Renal cortex interstitium (tissue), 11 donors: ENCODE data around the gene KIF19. TPM values are rescaled to one million over a fixed set of nuclear protein-coding genes. Genes with fewer than 3 reads are reported as not detected.

Source experiments
- DNase-seq, 11 donors: peaks; one replicate each; pipeline ENCODE4 v3.0.0-alpha.2; 2013; ENCODE audit warnings: low read depth in 9 of 11, low spot score in 4 of 11; ENCODE audit errors: extremely low read depth in 1 of 11
- polyA plus RNA-seq, 3 donors: library from polyadenylated mRNA; unstranded; fragments of 120-200 nt; gene quantifications; one replicate each; pipeline ENCODE4 v1.2.1, GENCODE V29; 2013; ENCODE audit not compliant: insufficient read length in 3 of 3

The KIF19 gene
- polyA plus RNA-seq, 3 donors: 0.30 to 0.79 (median 0.66) TPM

DNA sequence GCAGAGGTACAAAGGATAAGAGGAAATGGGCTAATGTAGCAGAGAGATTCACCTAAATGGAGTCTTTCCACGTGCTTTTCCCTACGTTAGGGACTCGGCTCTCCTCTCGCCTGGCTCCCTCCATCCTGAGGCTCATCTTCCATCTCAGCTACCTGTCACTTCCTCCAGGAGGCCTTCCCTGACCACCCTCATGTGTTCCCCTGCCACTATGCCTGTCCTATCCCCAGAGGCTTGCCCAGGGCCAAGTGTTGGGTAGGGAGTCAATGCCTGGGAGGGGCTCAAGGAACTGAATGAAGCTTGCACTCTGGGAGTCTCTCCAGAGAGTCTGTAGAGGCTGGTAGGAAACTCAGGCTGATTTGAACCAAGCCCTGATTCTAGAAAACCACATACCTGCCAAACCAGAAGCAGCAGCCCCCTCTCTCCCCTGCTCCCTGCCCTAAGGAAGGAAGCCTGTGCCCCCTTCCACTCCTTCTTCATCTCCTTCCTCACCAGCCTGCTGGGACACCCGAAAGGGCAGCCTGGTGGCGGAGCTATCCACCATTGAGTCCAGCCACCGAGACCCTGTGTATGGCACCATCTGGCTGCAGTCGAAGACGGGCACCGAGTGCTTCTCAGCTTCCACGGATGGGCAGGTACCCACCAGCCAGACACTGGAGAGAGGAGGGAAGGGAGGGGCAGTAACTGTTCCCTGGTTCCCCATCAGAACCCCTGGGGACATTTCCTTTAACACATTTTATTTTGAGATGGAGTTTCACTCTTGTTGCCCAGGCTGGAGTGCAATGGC, 26.6 kb upstream of the KIF19 start:
- DNase-seq: no peak

DNA sequence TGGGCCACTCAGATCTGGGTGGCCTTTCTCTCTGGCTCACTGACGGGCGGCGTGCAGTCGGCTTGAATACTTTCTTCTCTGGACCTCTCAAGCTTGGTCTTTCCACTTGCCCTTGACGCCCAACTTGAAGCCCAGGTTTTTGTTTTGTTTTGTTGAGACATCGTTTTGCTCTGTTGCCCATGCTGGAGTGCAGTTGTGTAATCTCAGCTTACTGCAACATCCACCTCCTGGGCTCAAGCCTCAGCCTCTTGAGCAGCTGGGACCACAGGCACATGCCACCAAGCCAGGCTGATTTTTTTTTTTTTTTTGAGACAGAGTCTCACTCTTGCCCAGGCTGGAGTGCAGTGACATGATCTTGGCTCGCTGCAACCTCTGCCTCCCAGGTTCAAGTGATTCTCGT, 22.7 kb upstream of the KIF19 start:
- DNase-seq: no peak

DNA sequence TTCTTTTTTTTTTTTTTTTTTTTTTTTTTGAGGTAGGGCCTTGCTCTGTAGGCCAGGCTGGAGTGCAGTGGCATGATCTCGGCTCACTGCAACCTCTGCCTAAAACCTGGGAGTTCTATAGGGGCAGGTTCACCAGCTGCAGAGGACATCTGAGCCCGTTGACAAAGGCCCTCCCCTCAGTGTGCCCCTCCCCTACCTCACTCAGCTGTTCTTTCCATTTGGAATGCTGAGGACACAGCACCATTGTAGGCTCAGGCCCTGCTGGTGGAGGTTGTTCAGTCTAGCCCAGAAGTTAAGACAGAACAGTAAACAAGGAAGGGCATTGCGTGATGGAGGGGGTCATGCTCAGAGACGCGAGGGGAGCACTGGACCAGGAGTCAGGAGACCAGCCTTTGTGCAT, 21.8 kb upstream of the KIF19 start:
- DNase-seq: no peak

DNA sequence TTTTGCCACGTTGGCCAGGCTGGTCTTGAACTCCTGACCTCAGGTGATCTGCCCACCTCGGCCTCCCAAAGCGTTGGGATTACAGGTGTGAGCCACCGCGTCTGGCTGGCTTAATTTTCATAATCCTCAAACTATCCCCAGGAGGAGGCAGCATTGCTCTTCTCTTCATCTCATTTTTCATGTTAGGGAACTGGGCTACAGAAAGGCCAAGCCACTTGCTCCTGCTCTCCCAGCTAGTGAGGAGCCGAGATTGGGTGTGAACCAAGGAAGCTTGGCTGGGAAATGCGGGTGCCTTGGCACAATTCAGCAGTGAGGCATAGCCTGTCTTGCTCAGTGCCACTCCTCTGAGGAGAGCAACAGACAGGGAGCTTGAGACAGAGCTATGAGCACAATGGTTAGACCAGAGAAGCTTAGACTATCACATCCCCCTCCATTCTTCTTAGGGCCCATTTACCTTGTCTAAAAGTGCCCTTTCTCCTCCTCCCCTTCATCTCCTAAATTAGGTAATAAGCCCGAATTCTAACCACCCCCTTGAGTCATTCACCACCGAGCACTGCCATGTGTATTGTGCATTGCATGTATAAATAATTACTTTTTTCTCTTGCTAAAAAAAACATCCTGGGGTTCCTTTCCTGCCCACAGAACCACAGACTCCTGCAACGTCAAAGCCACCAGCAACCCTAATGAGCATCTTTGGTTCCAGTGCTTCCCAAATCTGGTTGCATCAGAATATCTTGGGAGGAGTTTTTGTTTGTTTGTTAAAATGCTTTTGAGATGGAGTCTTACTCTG, 20.0 kb upstream of the KIF19 start:
- DNase-seq: no peak

DNA sequence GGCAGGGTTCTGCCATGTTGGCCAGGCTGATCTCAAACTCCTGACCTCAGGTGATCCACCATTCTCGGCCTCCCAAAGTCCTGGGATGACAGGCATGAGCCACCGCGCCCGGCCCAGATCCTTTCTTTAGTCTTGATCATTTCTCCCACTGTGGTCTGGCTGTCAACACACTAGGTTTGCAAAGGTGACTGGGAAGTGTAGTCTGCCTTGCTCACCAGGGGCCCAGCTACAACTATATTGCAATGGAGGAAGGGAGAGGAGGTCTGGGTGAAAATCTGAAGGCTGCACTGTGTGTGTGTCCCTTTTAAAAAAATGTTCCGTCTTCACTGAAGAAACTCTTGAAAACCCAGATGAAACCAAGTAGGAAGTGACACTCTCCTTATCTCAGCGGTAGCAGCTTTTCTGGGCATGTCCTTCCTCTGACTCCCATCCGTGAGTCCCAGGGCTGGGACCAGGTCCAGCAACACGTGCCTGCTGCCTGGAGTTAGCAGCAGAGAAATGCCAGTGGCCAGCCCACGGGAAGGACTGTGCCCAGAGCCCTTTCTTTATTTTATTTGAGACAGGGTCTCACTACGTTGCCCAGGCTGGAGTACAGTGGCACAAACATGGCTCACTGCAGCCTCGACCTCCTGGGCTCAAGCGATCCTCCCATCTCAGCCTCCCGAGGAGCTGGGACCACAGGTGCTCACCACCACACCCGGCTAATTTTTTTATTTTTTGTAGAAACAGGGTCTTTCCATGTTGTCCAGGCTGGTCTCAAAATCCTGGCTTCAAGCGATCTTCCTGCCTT, 17.8 kb upstream of the KIF19 start:
- no peak for DNase-seq

DNA sequence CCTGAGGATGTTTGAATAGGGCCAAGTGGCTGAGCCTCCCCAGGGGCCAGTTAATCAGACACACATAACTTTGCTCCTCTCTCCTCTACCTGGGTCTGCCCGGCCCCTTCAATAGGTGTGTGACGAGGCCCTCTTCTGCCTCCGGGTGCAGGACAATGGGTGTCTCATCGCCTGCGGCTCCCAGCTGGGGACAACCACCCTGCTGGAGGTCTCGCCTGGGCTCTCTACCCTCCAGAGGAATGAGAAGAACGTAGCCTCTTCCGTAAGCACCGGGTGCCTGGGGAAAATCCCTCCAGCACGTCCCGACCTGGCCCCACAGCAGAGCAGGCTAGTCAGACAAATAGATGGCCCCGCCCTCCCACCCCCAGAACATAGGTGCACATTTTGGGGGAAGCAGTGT, 16.1 kb upstream of the KIF19 start:
- DNase-seq: no peak

DNA sequence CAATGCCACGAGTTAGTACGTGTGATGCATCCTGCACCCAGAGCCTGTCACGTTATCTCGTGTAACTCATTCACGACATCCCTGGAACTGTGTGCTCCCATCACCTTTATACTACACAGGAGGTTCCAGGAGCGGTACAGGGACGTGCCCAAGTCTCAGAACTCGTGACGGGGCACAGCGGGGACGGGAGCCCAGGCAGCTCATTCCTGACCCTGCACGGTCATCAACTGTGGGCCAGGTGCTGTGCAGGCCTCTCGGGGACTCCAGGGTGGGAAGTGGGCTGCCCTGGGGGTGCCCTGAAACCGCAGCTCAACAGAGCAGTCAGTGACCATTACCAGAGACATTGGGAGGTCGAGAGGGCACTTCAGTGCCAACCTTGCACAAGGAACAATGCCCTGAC, 11.1 kb upstream of the KIF19 start:
- no peak for DNase-seq

DNA sequence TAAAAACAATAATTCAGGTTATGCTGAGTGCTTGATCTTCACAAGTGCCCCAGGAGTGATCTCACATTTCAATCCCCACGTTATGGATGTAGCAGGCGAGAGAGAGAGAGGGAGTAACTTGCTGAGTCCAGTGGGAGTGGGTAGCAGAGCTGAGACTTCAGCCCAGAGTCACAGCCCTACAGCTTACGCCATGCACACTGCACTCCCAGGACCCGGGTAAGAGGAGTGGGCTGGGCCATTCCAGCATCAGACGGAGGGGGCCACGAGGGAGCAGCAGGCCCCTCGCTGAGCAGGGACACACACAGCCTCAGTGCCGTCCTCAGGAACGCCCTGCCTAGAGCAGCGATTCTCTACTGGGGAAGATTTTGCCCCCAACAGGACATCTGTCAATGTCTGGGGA, 9.8 kb upstream of the KIF19 start:
- DNase-seq: no peak

DNA sequence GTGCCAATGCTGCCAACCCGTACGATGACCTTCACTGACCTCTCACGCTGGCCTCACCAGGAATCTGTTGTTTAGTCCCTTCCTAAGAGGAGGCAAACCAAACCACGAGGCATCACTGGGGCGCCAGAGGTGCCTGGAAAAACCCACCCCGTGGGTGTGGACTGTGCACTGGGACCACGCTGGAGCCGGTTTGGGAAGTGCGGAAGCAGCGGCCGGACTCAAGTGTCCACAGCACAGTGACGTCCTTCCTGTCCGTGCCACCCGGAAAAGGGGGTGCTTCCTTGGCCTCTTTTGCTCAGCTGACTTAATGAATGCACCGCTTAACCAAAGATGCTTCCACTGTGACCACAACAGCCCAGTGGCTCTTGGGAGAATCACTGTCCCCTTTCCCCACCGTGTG, 9.0 kb upstream of the KIF19 start:
- no peak for DNase-seq

DNA sequence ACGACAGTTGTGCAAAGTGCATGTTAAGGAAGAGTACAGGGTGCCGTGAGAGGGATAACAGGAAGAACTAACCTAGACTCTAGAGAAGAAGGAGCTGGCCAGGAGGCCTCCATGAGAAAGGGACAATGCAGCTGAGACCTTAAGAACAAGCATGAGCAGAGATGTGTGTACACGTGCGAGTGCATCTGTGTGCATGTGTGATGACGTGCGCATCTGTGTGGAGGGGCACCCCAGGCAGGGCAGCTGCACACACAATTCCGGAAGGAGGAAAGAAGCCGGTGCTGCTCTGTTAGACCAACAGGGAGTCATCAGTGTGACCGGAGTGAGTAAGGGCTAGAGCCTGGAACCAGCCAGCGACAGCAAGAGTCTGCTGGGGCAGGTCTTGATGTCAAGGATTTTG, 7.6 kb upstream of the KIF19 start:
- no peak for DNase-seq

DNA sequence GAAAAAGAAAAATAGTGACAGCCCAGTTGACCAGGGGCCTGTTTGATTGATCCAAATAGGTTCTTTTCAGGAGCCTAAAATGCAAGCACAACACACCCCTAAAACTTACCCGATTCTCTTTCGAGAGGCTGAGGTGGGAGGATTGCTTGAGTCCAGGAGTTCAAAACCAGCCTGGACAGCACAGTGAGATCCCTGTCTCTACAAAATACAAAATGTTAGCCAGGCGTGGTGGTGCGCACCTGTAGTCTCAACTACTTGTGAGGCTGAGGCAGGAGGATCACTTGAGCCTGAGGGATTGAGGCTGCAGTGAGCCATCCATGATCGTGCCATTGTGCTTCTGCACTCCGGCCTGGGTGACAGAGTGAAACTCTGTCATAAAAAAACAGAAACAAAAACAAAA, 1.5 kb upstream of the KIF19 start:
- no peak for DNase-seq

DNA sequence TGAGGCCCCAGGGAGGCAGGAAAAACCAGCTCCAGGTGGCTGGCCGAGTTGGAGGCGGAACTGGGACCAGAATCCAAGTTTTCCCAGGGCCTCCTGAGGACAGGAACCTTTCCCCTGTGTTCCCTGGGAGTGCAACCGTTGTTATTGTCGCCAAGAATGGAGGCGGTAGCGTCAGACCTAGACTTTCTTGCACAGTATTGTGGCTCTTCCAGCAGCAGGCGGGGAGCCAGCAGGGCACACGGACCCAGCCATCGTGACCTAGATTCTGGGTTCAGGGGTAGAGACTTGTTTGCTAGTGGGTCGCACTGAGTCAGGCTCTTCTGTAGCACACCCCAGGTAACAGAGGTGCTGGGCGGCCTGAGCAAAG, 667 bp upstream of the KIF19 start:
- no peak for DNase-seq

DNA sequence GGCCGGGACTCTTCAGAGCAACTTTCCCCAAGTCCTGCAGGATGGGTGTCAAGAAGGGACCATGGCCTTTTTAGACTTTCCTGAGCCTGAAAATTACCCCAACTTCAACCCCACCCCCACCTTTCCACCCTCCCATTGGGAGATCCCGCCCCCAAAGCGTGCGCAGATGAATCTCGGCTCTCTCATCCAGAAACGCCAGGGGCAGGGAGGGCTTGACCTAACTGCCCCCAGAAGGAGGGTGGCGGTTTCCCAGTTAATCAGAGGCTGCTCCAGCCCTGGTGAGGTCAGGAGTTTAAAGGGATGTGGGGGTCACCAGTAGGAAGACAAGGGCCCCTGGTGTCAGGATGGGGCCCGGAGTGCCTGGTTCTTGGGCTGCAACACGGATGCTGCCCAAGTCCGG, 480 bp downstream of the KIF19 start:
- no peak for DNase-seq

DNA sequence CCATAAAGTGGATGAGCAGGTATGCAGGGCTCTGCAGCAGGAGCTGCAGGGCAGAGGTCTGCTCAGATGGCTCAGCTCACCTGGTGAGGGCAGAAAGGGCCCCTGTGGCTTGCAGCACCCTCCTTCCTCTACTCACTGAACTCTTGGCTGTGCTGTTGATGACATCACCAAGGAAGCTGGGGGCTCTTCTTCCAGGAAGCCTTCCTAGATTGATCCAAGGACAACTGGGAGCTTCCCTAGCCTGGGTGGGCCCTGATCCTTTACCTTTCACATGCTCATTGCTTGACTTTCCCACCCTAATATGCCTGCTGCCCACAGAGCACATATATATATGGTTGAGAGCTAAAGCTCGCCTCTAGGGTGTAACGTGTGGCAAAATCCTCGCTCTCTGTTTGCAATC, 2.5 kb downstream of the KIF19 start:
- no peak for DNase-seq

DNA sequence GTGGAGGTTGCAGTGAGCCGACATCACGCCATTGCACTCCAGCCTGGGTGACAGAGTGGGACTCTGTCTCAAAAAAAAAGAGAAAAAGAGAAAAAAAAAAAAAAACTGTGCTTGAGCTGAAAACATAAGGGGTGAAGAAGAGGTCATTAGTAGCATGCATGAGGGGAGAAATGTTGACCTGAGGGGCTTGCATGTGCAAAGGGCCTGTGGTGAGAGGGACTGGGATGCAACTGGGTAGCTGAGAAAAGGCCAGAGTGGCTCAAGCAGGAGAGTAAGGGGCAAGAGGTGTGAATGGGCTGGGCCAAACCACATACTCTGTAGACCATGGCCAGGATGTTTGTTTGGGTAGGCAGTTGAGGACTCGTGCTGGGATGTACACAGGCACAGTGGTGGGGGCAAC, 3.4 kb downstream of the KIF19 start:
- DNase-seq: no peak

DNA sequence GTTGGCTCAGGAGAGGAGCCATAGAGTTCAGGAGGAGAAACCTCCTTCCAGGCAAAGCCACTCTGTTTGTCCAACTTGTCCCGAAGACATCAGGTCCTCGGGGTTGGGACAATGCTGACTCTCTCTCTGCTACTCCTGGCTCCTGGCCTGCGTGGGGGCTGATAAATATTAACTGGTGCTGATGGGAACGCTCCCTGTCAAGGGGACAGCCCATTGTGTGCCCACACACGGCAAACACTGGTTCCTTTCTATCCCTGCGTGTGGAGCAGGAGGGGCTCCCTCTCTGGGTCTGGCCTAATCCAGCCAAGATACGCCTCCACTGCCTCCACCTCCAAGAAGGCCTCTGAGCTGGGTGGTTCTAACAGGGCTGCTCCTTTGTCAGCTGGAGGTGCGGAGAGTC, 4.4 kb downstream of the KIF19 start:
- no peak for DNase-seq

DNA sequence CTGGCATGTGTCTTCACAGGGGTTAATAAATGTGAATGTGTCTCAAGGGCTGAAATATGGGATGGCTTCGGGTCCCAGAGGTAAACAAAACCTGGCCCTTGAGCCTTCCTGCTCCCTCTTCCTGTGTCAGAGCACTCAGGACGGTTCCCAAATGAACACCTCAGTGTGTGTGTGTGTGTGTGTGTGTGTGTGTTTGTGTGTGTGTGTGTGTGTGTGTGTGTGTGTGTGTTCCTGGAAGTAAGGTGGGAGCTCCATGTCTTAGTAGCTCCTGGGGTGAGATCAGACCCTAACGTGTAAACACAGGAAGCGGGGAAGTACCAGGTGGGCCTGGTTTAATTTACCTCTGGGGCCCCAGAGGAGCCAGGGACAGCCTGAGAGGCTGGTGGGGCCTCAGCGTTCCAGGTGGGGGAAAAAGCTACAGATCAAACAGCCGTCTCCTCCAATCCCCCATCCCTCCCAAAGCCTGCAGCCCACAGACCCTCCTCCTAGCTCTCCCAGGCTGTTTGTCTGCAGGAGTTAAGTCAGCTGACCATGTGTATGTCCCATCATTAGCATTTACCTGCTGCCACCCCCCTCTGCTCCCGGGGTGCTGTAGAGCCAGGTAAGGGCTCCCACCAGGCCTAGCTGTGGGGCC, 6.1 kb downstream of the KIF19 start:
- DNase-seq: no peak

DNA sequence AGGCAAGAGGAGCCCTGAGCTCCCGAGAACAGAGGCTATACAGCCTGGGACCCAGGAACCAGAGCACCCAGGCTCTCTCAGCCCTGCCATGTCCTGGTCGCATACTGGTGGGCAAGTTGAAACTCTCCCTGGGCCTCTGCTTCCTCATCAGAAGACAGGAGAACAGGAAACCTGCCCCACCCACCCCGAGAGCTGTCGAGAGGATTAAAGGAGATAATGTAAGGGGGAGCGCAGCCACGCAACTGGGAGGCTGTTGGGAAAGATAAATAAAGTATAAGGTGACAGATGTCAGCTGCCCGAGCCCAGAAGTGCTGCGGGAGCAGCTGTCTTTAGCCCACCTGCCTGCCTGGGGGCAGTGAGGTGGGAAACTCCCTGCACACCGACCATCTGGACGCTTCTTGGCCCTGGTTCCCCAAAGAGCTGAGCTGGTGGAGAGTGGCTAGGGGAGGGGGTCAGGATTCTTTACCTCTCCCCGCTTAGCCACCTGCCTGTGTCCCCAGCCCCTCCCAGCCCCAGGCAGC, 6.8 kb downstream of the KIF19 start:
- peak in 1 of 11 donors; percentile 27 for DNase-seq

DNA sequence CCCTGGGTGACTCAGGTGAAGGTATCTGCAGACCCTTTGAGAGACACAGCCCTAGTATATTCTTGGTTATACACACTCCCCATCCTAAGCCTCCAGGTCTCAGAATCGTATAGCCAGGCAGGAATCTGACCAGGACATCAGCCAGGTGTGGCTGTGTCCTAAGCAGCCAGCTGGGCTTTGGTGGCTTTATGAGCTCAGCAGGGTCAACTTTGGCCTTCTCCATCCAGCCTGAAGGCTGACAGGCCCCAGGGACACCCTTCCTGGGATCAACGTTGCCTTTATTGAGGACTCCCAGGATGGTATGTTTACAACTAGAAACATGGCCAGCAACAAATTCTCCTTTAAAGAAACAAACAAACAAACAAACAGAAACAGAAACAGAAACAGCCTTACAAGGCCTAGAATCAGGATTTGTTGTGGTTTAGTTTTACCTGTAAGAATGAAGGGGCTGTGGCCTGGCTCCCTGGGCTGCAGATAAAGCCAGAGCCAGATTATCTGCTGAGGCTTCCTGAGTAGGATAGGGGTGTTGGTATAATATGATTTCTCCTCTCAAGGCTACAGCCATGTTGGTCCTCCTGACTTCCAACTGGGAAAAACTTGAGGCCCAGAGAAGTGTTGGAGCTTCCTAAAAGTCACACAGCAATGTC, 8.5 kb downstream of the KIF19 start:
- no peak for DNase-seq
